Mesenchymal stem cell (in vitro differentiated cells and primary cell): ENCODE results near the gene BTBD7.

Source experiments
- DNase-seq: peaks from one replicate; pipeline ENCODE4 v3.0.0-alpha.2; 2013
- H2AFZ ChIP-seq: one replicate; pipeline ENCODE4 v1.6.1; 2013; ENCODE audit warnings: low read depth, mild to moderate bottlenecking, control low read depth, inconsistent platforms, low read length, moderate library complexity
- H2AK5ac ChIP-seq: 2 replicates; pipeline ENCODE4 v1.6.1; 2013; ENCODE audit warnings: low read length, moderate library complexity, mild to moderate bottlenecking, inconsistent platforms; ENCODE audit not compliant: severe bottlenecking
- H2BK120ac ChIP-seq: one replicate; pipeline ENCODE4 v1.6.1; 2013; ENCODE audit warnings: low read depth, mild to moderate bottlenecking, inconsistent platforms, low read length, moderate library complexity
- H2BK12ac ChIP-seq, 2 experiments: one replicate each; pipeline ENCODE4 v1.6.1; 2013; ENCODE audit warnings: inconsistent platforms in 2 of 2, low read length in 2 of 2, mild to moderate bottlenecking in 2 of 2, moderate library complexity in 2 of 2, control low read depth in 1 of 2
- H2BK15ac ChIP-seq: one replicate; pipeline ENCODE4 v1.6.1; 2013; ENCODE audit warnings: mild to moderate bottlenecking, low read depth, inconsistent platforms; ENCODE audit not compliant: poor library complexity, severe bottlenecking
- H2BK5ac ChIP-seq: 2 replicates; pipeline ENCODE4 v1.6.1; 2013; ENCODE audit warnings: low read depth, mild to moderate bottlenecking, low read length, control low read depth, inconsistent platforms; ENCODE audit not compliant: poor library complexity, severe bottlenecking
- H3K14ac ChIP-seq, 2 experiments: one replicate each; pipeline ENCODE4 v1.6.1; 2013; ENCODE audit warnings: inconsistent platforms in 2 of 2, low read length in 2 of 2, control low read depth in 1 of 2, mild to moderate bottlenecking in 1 of 2, moderate library complexity in 1 of 2
- H3K18ac ChIP-seq, 2 experiments: one replicate each; pipeline ENCODE4 v1.6.1; 2013; ENCODE audit warnings: inconsistent platforms in 2 of 2, low read length in 2 of 2, control low read depth in 1 of 2, low read depth in 1 of 2, mild to moderate bottlenecking in 1 of 2
- H3K23ac ChIP-seq, 2 experiments: one replicate each; pipeline ENCODE4 v1.6.1; 2013; ENCODE audit warnings: inconsistent platforms in 2 of 2, low read length in 2 of 2, mild to moderate bottlenecking in 2 of 2, moderate library complexity in 2 of 2, control low read depth in 1 of 2
- H3K27ac ChIP-seq: 2 replicates; pipeline ENCODE4 v1.5.1; 2013; ENCODE audit warnings: mild to moderate bottlenecking, moderate library complexity, low read length, control low read depth, inconsistent platforms; ENCODE audit not compliant: poor library complexity, severe bottlenecking
- H3K27me3 ChIP-seq, 2 experiments: 2 replicates each; pipeline versions ENCODE4 v1.6.1 to v1.7.0; 2013; ENCODE audit warnings: low read length in 2 of 2, mild to moderate bottlenecking in 2 of 2, moderate library complexity in 2 of 2, control low read depth in 1 of 2, inconsistent platforms in 1 of 2; ENCODE audit not compliant: control insufficient read depth in 1 of 2, insufficient read depth in 1 of 2
- H3K36me3 ChIP-seq, 2 experiments: 2 replicates each; pipeline versions ENCODE4 v1.6.1 to v1.7.0; 2013; ENCODE audit warnings: low read length in 2 of 2, control low read depth in 1 of 2, inconsistent platforms in 1 of 2, low read depth in 1 of 2, mild to moderate bottlenecking in 1 of 2; ENCODE audit not compliant: insufficient read depth in 2 of 2, control insufficient read depth in 1 of 2
- H3K4ac ChIP-seq, 2 experiments: one replicate each; pipeline ENCODE4 v1.6.1; 2013; ENCODE audit warnings: inconsistent platforms in 2 of 2, low read length in 2 of 2, mild to moderate bottlenecking in 2 of 2, moderate library complexity in 2 of 2, control low read depth in 1 of 2, low read depth in 1 of 2
- H3K4me1 ChIP-seq: 2 replicates; pipeline ENCODE4 v1.6.1; 2013; ENCODE audit warnings: low read depth, low read length, control low read depth; ENCODE audit not compliant: control insufficient read depth, insufficient read depth
- H3K4me2 ChIP-seq: 2 replicates; pipeline ENCODE4 v1.6.1; 2013; ENCODE audit warnings: low read length, mild to moderate bottlenecking, inconsistent platforms; ENCODE audit not compliant: poor library complexity, severe bottlenecking
- H3K4me3 ChIP-seq, 2 experiments: 2 replicates each; pipeline versions ENCODE4 v1.5.1 to v1.7.0; 2013; ENCODE audit warnings: low read length in 2 of 2, mild to moderate bottlenecking in 2 of 2, control low read depth in 1 of 2, low read depth in 1 of 2; ENCODE audit not compliant: insufficient read depth in 1 of 2
- H3K79me1 ChIP-seq: replicated peaks from 2 replicates; pipeline ENCODE4 v1.6.1; 2013; ENCODE audit warnings: mild to moderate bottlenecking, control low read depth, low read length, inconsistent platforms; ENCODE audit not compliant: poor library complexity, severe bottlenecking
- H3K9ac ChIP-seq: 2 replicates; pipeline ENCODE4 v1.7.0; 2013; ENCODE audit warnings: mild to moderate bottlenecking, low read length, moderate library complexity
- H3K9me3 ChIP-seq: 2 replicates; pipeline ENCODE4 v1.7.0; 2013; ENCODE audit warnings: mild to moderate bottlenecking, low read length; ENCODE audit not compliant: control insufficient read depth
- H4K8ac ChIP-seq: one replicate; pipeline ENCODE4 v1.6.1; 2013; ENCODE audit warnings: inconsistent platforms, mild to moderate bottlenecking, low read length, moderate library complexity
- H4K91ac ChIP-seq: one replicate; pipeline ENCODE4 v1.6.1; 2013; ENCODE audit warnings: mild to moderate bottlenecking, low read length, inconsistent platforms
- WGBS: methylation state at CpG from one replicate; pipeline ENCODE4 v1.1.7; 2013; ENCODE audit warnings: mixed read lengths; 5-methylcytosine and 5-hydroxymethylcytosine counted together

BTBD7 gene

DNA sequence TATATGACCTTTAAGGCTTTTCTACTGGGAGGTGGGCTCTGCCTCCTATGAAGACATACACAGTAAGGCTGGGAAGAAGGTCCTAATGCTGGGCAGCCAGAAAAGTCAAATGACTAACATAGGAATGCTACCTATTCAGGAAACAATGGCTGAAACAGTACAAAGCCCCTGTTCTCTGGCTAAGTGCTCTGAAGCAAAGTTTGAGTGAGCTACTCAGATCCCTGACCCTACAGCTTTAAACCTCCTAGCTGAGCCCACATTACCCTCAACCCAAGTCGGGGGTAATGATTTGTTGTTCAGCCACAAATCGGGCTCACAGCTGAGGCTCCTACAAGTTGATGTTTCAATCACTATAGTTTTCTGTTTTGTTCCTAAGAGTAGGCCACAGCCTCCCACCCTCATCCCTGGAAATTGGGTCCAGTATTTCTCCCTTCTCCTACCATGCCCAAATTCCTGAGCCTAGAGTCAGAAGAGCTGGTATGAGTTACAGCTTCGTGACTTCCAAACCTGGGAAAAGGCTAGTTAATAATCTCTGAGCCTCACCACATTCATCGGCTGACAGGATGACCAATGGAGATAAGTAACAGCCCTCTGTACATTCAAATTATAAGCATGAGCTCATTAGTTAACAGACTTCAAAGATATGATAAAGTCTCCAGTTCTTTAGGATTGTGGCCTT, 46.5 kb downstream of the BTBD7 start:
- WGBS: 88% methylated on average over 3 of the region's 4 CpGs
- no peaks in the 10 kb centered on the region for H3K9me3 ChIP-seq
- peak; percentile 40 for DNase-seq

DNA sequence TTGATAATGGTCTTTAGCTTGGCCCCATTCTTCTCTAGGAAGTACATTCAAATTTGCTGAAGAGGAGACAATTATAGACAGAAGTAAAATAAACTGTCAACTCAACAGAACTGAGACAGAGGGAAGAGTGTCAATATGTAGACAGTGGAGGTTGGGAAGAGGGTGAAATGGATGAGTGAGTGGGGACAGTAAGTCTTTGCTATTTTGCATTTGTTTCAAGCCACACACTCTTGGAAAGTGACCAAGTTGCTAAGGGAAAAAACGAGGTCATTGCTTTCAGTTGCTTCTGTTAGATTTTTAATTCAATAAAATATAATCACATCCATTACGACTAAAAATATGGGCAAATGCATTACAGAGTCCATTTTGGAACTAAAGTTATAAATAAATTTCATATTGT, 47.8 kb downstream of the BTBD7 start:
- Histone ChIP-seq H2AK5ac (peak overlapping the region; percentile 86), H2BK15ac (no peak overlapping the region), H3K18ac (no peak overlapping the region), H3K4me1 (peaks cover 11% of the 10 kb centered on the region), H4K8ac (no peak overlapping the region), H3K27me3 (no peaks in the 10 kb centered on the region), H3K4me2 (no peak overlapping the region), H3K9me3 (no peaks in the 10 kb centered on the region), H3K23ac (no peak overlapping the region), H3K36me3 (peaks cover 9 to 26% of the 10 kb centered on the region in 2 experiments), H3K4me3 (no peak overlapping the region), H3K14ac (no peak overlapping the region), H2BK120ac (no peak overlapping the region), H3K9ac (no peak overlapping the region), H3K79me1 (peaks cover 6% of the 10 kb centered on the region), H2BK5ac (no peak overlapping the region), H3K4ac (no peak overlapping the region), H2AFZ (no peak overlapping the region), H2BK12ac (no peak overlapping the region), H3K27ac (peak overlapping the region; percentile 76), H4K91ac (no peak overlapping the region)
- DNase-seq: peak; percentile 63
- no CpG with 5 or more reads among the region's 2 CpGs for WGBS

More for the DNA sequence above, 46.5 kb downstream of the BTBD7 start:
- H3K27ac ChIP-seq: peak overlapping the region; percentile 99
- H3K14ac ChIP-seq: no peak overlapping the region
- H3K27me3 ChIP-seq: no peaks in the 10 kb centered on the region
- no peak overlapping the region for H3K4me2 ChIP-seq
- H4K8ac ChIP-seq: no peak overlapping the region
- H3K4ac ChIP-seq: no peak overlapping the region
- H2BK15ac ChIP-seq: no peak overlapping the region
- peaks cover 3 to 30% of the 10 kb centered on the region in 2 experiments for H3K36me3 ChIP-seq
- H3K23ac ChIP-seq: no peak overlapping the region
- H2BK120ac ChIP-seq: no peak overlapping the region
- no peak overlapping the region for H4K91ac ChIP-seq
- no peak overlapping the region for H3K4me3 ChIP-seq
- H2BK5ac ChIP-seq: peak overlapping the region; percentile 73
- no peak overlapping the region for H3K18ac ChIP-seq
- H3K9ac ChIP-seq: no peak overlapping the region
- no peak overlapping the region for H2AFZ ChIP-seq
- H3K79me1 ChIP-seq: peaks cover 4% of the 10 kb centered on the region
- peak overlapping the region; percentile 61 for H2AK5ac ChIP-seq
- no peak overlapping the region for H2BK12ac ChIP-seq
- H3K4me1 ChIP-seq: peaks cover 7% of the 10 kb centered on the region

DNA sequence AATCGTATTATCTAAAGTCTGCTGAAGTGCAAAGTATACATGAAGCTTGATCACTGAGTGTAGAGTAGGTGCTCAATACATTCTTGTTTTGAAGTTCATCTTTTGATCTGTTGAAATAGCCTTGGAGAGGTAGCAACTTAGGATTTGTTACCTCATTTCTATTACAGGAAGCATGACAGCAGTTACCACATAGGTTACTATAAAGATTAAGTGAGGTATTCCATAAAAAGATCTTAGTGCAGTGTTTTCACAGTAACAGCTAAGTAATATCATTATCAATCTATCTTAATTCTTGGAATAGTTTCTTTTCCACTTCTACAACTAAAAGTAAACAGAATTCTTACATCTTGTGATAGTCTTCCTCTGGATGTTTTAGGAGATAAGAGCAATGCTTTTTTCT, 50.9 kb downstream of the BTBD7 start:
- Histone ChIP-seq H4K91ac (no peak overlapping the region), H2BK15ac (no peak overlapping the region), H4K8ac (no peak overlapping the region), H3K9me3 (no peaks in the 10 kb centered on the region), H3K4me2 (no peak overlapping the region), H2BK12ac (no peak overlapping the region), H2AK5ac (no peak overlapping the region), H3K4ac (no peak overlapping the region), H3K36me3 (peaks cover 6 to 27% of the 10 kb centered on the region in 2 experiments), H3K9ac (no peak overlapping the region), H3K18ac (no peak overlapping the region), H2AFZ (no peak overlapping the region), H2BK5ac (no peak overlapping the region), H3K27ac (no peak overlapping the region), H3K14ac (no peak overlapping the region), H2BK120ac (no peak overlapping the region), H3K4me3 (no peak overlapping the region), H3K23ac (no peak overlapping the region), H3K4me1 (peaks cover 9% of the 10 kb centered on the region), H3K79me1 (peaks cover 9% of the 10 kb centered on the region), H3K27me3 (no peaks in the 10 kb centered on the region)
- 100% methylated on average over 1 of the region's 1 CpG for WGBS
- peak; percentile 39 for DNase-seq

DNA sequence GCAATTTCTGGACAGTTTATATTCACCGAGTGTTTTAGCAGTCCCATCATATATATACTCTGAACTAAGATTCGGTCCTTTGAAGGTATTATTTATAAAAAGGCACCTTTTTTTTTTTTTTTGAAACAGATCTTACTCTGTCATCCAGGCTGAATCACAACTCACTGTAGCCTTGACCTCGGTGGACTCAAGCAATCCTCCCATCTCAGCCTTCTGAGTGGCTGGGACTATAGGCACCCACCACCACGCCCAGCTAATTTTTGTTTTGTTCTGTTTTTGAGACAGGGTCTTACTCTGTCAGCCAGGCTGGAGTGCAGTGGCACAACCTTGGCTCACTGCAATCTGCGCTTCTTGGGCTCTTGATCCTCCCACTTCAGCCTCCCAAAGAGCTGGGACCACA, 52.1 kb downstream of the BTBD7 start:
- Histone ChIP-seq H2AK5ac (peak overlapping the region; percentile 50), H3K9ac (no peak overlapping the region), H3K79me1 (peaks cover 9% of the 10 kb centered on the region), H2BK15ac (no peak overlapping the region), H3K4ac (no peak overlapping the region), H3K27me3 (no peaks in the 10 kb centered on the region), H3K14ac (no peak overlapping the region), H3K9me3 (no peaks in the 10 kb centered on the region), H3K4me2 (no peak overlapping the region), H2BK12ac (no peak overlapping the region), H3K18ac (no peak overlapping the region), H2BK120ac (no peak overlapping the region), H2AFZ (peak overlapping the region; percentile 14), H3K27ac (no peak overlapping the region), H3K23ac (no peak overlapping the region), H3K36me3 (peaks cover 6 to 21% of the 10 kb centered on the region in 2 experiments), H2BK5ac (no peak overlapping the region), H3K4me1 (peaks cover 8% of the 10 kb centered on the region), H4K91ac (no peak overlapping the region), H4K8ac (no peak overlapping the region), H3K4me3 (no peak overlapping the region)
- 100% methylated on average over 2 of the region's 5 CpGs for WGBS
- no peak for DNase-seq
